Tongue (tissue), 2 donors: Measurements from ENCODE around the gene ADGRL2. TPM values are rescaled to one million over a fixed set of nuclear protein-coding genes. Genes with fewer than 3 reads are reported as not detected.

Experiments used
- DNase-seq: peaks from one replicate; pipeline ENCODE4 v3.0.0-alpha.2; 2015
- total RNA-seq: library from RNA; depleted of rRNA; stranded (reverse); fragments of >200 nt; gene quantifications from one replicate; pipeline ENCODE4 v1.2.3, GENCODE V29; 2014

The ADGRL2 gene
- 142 TPM for total RNA-seq

DNA sequence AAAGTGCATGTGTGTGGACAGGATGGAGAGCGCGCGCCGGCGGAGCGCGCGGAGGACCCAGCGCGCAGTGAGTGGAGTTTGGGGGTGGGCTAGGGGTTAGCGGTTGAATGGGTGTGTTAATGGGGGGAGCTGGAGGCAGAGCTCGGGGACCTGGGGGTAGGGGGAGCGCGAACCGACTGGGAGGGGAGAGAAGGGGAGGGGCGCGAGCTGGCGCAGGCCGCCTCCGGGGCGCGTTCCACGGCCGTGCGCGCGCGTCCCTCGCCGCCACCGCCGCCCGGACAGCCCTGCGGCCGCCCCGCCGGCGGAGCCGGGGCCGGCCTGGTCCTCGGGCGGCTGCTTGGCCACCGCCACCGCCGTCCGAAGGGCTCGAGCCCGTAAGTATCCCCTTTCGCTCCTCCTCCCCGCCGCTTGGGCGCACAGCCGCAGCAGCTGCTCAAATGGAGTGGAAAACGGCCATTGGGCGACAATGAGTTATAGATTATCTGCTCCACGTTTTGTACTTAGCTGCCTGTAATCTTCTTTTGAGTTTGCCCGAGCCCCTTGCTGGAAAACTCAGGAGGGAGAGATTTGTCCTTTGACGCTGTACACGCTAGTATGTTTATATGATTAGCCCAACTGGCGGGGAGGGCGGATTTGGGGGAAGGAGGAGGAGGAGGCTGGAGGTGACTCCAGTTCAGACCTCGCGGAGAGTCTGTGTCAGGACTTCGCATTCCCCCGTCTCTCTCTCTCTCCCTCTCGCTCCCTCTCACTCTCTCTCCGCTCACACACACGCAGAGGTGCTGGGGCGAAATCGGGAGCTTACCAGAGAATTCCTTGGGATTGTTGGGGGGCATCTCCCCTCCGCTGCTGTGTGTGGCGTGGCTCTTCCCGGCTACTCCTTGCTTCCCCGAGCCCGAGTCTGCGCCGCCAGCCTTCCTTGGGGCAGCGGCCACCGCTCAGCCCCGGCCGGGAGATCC is at the start of gene ADGRL2:
TSS of gene ADGRL2 (plus strand) at position 240 of the 956 bp plus-strand sequence. CDS start 36,051 bp downstream, outside the sequence.
- DNase-seq, result peak; percentile 96

GRCh38 chr1:81752840-81753239 is 47.9 kb upstream of the ADGRL2 start:
- no peak for DNase-seq

DNA sequence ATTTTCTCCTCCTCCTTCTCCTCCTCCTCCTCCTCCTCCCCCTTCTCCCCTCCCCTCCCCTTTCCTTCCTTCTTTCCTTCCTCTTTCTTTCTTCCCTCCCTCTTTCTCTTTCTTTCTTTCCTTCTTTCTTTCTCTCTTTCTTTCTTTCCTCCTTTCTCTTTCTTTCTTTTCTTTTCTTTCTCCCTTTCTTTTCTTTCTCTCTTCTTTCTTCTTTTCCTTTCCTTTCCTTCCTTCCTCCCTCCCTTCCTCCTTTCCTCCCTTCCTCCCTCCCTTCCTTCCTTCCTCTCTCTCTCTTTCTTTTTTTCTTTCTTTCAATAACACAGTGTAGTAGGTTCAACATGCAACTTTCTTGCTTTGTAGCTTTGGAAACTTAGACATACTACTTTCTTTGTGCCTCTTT is 46.3 kb upstream of the ADGRL2 start:
- DNase-seq, result no peak

- no peak for DNase-seq
These were observed 43.9 kb upstream of the ADGRL2 start for GRCh38 chr1:81756872-81757271.

DNA sequence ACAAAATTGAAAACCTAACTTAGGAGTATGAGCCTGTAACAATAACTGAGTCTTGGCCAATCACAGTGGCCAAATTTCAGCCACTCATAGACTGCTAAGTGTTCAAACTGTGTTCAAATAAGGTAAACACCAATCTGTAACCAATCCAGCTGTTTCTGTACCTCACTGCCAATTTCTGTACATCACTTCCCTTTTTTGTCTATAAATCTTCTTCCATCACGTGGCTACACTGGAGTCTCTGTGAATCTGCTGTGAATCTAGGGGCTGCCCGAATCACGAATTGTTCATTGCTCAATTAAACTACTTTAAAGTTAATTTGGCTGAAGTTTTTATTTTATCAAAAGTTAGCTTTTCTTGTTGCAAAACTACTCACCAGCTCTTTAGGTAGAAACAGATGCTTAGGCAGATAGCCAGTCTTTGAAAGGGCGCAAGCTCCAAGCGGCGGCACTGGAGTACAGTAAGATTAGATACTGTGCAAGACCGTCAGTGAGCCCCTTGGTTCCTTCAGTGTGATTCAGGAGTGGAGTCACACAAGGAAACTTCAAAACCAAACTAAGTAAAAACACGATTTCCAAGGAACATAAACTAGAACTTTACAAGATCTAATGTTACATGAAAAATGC is 43.2 kb upstream of the ADGRL2 start:
- no peak for DNase-seq

GRCh38 chr1:81758181-81758580 is 42.6 kb upstream of the ADGRL2 start:
- DNase-seq, result no peak

DNA sequence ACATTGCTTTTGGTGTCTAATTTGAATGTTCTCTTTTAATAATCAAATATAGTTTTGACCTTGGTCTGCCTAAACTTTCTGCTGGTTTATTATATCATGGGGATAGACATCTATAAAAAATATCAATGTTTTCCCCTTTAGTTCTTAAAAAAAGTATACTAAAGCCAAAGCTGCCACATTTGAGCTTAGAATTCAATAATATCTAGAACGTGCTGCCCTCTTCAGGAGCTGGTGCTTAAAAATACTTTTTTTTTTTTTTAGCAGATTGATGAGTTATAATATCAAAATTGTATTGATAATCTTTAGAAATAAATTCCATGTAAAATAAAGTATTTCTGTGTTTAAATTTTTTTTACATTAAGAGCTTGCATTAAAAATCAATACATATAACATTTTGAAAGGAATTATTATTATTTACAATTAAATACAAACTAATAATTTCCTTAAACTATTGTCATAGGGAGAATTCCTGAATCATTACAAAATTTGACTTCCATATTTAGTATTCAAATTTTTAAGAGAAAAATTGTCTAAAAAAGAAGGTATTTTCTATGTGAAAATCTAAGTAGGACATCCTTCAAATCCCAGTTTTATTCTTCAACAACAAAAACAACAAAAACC is 40.1 kb upstream of the ADGRL2 start:
- DNase-seq, result peak; percentile 45

DNA sequence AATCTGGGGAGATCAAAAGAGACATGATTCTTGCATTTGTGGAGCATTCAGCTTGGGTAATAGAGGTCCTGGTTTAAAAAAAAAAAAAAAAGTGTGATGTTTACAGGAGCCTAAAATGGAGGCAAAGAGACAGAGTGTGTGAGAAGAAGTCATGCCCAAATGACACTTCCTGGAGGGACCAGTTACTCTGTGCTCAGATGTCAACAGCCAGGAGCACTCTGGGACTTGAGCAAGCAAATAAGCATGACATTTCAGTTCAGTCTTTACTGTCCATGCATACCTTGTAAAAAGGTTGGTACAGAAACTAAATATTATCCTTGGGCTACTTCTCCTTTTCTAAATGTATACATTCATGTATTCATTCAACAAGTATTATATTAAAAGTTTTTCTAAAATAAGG is 25.2 kb upstream of the ADGRL2 start:
- DNase-seq, result no peak

GRCh38 chr1:81780705-81781454 is 19.9 kb upstream of the ADGRL2 start:
- DNase-seq, result no peak

DNA sequence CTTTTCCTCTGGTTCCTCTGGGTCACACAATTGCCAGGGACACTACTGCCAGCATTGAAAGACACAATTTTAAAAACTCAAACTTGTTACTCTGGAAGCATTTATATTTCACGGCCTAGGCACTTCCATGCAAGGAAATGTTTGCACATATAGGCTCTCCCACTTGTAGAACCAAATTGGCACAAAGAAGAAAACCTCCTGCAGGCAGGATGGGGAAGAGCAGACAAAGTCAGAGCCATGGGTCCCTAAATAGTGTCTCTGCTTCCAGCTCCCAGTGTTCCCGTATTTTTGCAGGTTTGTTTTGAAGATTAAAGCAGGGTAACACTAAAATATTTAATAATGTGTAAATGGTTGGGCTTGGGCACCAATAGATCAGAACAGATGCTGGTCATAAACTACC is 19.0 kb upstream of the ADGRL2 start:
- no peak for DNase-seq

DNA sequence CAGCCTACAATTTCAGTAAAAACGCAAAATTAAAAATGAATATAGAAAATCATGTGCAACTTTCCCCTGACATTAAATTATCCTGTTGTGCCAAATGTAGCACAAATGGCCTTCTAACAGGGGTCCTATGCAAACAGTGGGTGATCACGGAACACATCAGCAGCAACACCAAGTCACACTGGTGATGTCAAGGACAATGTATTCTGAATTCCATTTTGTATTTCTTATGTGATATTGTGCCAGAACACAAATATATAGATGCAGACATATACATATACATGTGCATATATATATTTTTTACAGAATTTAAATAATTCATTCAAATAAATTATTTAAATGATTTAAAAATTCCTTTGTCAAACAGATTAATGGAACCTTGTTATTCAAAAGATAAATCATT is 8.6 kb upstream of the ADGRL2 start:
- DNase-seq, result no peak

GRCh38 chr1:81797701-81798100 is 3.0 kb upstream of the ADGRL2 start:
- DNase-seq, result no peak

GRCh38 chr1:81799939-81800694 is 617 bp upstream of the ADGRL2 start:
- DNase-seq, result peak; percentile 91

DNA sequence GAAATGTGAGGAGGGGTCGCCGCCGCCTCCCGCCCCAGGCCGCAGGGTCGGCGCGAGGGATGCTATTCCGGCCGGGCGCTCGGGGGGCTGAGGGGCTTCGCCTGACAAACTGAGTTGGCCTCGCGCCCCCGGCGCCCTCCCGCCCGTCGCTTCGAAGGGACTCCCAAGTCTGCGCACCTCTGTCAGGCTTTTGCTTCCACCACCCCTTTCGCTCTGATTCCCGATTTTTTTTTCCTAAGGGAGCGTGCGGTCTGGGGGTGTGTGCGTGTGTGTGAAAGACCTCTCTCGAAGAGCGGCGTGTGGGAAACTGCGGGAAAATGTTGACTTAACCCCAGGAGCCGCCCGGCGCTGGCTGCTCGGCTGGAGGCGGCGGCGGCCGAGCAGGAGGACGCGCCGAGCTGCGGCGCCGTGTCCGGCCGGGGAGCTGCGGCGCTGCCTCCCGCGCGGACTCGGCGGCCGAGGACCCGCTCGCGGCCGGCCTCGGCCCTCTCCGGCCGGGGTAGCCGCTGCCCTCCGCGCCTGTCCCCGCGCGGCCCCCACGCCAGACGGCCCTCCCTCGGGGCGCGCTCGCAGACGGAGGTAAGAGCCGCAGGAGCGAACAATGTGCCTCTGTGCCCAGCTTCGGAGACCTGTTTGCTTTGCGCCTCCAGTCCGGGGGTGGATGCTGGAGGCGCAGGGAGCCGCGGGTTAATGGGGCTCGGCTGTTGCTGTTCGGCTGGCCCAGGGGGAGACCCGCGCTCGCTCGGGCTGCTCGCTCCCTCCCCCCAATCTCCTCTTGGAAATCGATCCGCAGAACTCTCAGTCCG is 1.1 kb downstream of the ADGRL2 start:
- DNase-seq, result peak; percentile 70

- no peak for DNase-seq
These were observed 1.6 kb downstream of the ADGRL2 start for GRCh38 chr1:81802457-81802706.

- peak; percentile 86 for DNase-seq
These were observed 2.1 kb downstream of the ADGRL2 start for GRCh38 chr1:81802707-81803430.

GRCh38 chr1:81803431-81804110 is 2.8 kb downstream of the ADGRL2 start:
- DNase-seq, result peak; percentile 75

GRCh38 chr1:81804312-81804711 is 3.6 kb downstream of the ADGRL2 start:
- DNase-seq, result no peak

DNA sequence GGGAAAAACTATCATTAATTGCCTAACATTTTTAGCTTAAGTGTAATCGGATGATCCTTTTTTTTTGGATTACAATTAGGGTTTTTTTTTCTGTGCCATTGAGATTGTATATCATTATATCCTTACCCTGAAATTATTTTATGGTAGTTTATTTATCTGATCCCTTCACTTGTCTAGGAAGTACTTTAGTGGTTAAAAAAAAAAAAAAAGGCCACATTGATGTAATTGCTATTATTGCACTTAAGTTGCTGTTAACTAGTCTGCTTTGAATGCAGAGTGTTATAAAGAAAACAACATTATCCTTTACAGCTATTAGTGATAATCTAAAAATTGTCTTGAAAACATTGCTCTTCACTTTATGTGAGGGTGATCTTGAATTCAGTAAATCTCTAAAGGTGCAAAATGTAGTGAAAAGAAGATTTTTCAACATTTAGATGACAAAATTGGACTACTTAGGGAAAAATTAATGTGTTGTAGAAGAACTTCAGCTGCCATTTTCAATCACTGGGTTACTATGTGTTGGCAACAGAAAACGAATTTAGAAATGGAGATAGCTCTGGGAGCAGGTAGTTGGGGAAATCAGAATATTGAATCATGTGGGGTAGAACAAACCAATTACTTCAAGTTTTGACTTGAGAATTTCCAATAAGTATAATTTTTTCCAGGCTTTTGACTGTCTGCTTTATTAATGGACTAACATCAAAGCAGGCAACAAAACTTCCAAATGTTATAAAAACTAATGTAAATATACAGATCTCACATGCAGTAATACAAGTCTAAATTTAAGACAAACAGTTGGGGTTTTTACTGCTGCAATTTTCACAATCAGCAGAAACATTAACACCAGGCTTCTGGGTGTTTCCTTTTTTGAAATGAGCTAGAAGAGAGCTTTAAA is 5.0 kb downstream of the ADGRL2 start:
- DNase-seq, result peak; percentile 45
